KBM-7 (cell line): Measurements from ENCODE around the gene KRTAP9-1.
"Not testable (repeated sequence)": the region's sequence is repeated elsewhere in the genome, so short reads cannot be mapped to it uniquely, and the experiment has no call there.

Experiments
- DNase-seq: peaks from one replicate; pipeline ENCODE4 v3.0.0-alpha.2; 2015
- in situ Hi-C: fragments of 300-500 bp; cut with MboI; formaldehyde crosslinking; loops from 2 replicates; pipeline ENCODE4 v1.14.3; 2020; ENCODE audit warnings: low sequenced_read_pairs, low pct_unique_long_range_greater_than_20kb, mixed read lengths

Gene KRTAP9-1, protein sequence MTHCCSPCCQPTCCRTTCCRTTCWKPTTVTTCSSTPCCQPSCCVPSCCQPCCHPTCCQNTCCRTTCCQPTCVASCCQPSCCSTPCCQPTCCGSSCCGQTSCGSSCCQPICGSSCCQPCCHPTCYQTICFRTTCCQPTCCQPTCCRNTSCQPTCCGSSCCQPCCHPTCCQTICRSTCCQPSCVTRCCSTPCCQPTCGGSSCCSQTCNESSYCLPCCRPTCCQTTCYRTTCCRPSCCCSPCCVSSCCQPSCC

GRCh38 chr17:41189837-41190318 lies at the start of gene KRTAP9-1:
Gene KRTAP9-1 (plus strand): TSS chr17:41189887. CDS start chr17:41189887, 0 bp downstream.
- DNase-seq, in situ Hi-C loops: not testable (repeated sequence)

DNA sequence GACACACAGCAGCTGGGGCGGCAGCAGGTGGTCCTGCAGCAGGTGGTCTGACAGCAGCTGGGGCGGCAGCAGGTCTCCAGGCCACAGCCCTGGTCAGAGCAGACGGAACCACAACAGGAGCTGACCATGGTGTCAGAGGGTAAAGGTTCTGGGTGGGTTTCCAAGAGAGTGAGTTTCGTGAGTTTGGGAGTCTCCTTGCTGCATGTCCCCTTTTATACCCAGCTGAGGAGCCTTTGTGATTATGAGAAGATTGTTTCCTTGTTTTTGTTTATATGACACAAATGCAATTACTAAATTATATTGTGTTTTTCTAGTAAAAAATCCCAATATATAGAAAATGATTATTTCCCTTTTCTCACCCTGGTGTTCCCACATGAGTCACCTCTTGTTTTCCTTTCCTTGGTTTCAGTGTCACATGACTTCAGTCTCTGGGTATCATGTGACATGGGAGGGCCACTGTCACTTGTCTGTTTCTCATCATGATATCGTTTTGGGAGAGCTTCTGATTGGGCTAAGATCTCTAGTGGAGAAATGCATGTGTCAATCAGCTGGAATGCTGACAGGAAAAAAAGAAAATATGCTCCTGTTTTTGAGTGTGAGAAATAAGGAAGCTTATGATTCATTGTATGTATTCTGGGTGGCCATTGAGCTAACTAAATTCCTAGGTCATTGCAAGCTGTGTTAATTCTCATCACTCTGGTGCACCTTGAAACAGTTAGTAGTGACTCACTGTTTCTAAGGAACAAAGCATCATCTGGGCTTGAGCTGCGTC lies 49.1 kb upstream of the KRTAP9-1 start, which contains the start of gene KRTAP4-6:
Gene KRTAP4-6 (minus strand): TSS at position 185 of the 772 bp plus-strand sequence. CDS start 57 bp downstream, at position 128.
- no peak for DNase-seq
- in situ Hi-C loops, result no loop called here

DNA sequence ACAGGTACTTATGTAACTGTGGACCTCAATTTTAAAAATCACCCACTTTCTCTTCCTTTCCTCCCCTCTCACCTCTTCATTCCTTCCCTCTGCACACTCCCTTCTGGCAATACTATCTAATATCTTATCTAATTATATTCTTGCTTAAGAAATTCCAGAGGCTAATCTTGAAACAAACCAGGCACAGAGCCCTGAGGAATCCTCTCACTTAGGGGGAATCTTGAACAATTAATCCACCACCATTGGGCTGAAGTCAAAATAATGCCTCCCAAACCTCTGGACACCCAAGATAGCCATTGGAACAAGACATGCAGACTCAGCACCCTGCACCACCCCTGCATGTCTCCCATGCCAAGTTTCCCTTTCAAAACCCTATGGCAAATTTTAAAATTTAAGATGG lies 48.3 kb upstream of the KRTAP9-1 start:
- no peak for DNase-seq
- in situ Hi-C loops, result no loop called here

GRCh38 chr17:41144846-41145245 lies 44.8 kb upstream of the KRTAP9-1 start:
- in situ Hi-C loops, result no loop called here
- DNase-seq, result no peak

DNA sequence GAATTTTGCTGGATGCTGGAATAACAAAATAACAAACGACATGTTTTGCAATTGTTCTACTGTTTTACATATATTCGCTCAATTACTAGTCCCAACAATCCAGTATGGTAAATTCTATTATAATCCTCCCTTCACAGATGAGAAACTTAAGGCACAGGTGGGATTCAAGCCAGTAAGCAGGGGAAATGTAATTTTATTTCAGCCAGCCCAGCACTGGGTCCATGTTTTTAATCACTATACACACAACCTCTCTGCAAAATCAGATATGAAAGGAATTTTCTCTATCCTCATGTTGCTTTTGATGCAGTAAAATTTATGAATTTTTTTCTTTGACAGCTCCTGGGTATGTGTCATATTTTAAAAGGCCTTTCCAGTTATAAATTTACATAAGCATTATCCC lies 44.4 kb upstream of the KRTAP9-1 start:
- in situ Hi-C loops, result no loop called here
- no peak for DNase-seq

DNA sequence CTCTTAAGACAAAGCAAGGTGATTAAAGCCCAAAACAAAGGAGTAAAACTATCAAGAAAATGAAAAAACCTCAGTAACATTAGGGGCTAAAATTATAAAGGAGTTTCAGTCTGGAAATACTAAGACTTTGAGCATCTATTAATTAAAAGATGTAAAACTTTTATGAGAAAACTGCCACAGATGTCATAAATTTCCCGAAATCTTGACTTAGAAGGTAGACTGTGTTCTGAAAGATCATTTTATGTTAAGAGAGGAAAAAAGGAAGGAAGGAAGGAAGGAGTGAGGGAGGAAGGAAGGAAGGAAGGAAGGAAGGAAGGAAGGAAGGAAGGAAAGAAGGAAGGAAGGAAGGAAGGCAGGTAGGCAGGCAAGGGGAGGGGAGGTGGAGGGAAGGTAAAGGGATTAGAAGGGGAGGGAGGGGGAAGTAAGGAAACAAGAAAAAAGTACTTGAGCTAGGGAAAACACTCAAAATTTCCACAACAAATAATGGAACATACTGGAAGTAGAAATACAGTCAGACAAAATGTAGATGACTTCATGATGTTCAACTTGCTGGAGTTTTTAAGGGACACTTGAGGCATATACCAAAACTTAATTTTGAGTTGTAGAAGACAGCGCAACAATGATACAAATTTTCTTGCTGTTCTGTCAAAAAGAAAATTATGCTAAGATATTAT lies 42.0 kb upstream of the KRTAP9-1 start:
- DNase-seq, result no peak
- in situ Hi-C loops, result no loop called here

- DNase-seq, in situ Hi-C loops: not testable (repeated sequence)
These were observed 40.6 kb upstream of the KRTAP9-1 start for GRCh38 chr17:41148971-41149651.

DNA sequence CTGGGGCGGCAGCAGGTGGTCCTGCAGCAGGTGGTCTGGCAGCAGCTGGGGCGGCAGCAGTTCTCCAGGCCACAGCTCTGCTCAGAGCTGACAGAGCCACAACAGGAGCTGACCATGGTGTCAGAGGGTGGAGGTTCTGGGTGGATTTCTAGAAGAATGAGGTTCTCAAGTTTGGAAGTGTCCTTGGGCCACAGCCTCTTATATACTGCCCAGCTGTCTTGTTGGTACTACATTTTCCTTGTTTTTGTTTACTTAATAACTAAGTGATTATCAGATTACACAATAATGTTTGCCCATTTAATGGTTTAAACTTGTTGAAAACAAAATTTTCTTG lies 40.1 kb upstream of the KRTAP9-1 start, which contains the start of gene KRTAP4-5:
Gene KRTAP4-5 (minus strand): TSS at position 174 of the 334 bp plus-strand sequence. CDS start 58 bp downstream, at position 116.
- in situ Hi-C loops, result no loop called here
- DNase-seq, result no peak

- in situ Hi-C loops, result no loop called here
- no peak for DNase-seq
These were observed 39.7 kb upstream of the KRTAP9-1 start for GRCh38 chr17:41150026-41150425.

DNA sequence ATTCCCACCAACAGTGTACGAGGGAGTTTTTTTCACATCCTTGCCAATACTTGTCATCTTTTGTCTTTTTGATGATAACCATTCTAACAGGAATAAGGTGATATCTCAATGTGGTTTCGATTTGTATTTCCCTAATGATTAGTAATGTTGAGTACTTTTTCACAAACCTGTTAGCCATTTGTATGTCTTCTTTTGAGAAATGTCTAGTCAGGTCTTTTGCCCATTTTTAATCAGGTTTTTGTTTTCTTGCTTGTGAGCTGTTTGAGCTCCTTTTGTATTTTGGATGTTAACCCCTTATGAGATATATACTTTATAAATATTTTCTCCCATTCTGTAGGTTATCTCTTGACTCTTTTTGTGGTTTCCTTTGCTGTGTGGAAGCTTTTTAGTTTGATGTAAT lies 38.2 kb upstream of the KRTAP9-1 start:
- in situ Hi-C loops, result no loop called here
- DNase-seq, result no peak

- DNase-seq, result peak; percentile 40
- in situ Hi-C loops, result no loop called here
These were observed 35.8 kb upstream of the KRTAP9-1 start for GRCh38 chr17:41153856-41154255.

DNA sequence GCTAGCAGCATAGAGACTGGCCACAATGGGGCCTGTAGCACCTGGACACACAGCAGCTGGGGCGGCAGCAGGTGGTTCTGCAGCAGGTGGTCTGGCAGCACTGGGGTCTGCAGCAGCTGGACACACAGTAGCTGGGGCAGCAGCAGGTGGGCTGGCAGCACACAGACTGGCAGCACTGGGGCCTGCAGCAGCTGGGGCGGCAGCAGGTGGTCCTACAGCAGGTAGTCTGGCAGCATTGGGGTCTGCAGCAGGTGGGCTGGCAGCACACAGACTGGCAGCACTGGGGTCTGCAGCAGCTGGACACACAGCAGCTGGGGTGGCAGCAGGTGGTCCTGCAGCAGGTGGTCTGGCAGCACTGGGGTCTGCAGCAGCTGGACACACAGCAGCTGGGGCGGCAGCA lies 29.5 kb upstream of the KRTAP9-1 start:
- DNase-seq, in situ Hi-C loops: not testable (repeated sequence)

GRCh38 chr17:41160648-41161047 lies 29.0 kb upstream of the KRTAP9-1 start, which contains the start of gene KRTAP4-4:
Gene KRTAP4-4 (minus strand): TSS chr17:41160748. CDS start chr17:41160691, 57 bp downstream.
- no peak for DNase-seq
- in situ Hi-C loops, result no loop called here

GRCh38 chr17:41163828-41164227 lies 25.9 kb upstream of the KRTAP9-1 start:
- in situ Hi-C loops, result no loop called here

GRCh38 chr17:41167561-41167960 lies 22.1 kb upstream of the KRTAP9-1 start:
- DNase-seq, result no peak
- in situ Hi-C loops, result no loop called here

More at GRCh38 chr17:41163828-41164227, 25.9 kb upstream of the KRTAP9-1 start:
- no peak for DNase-seq

GRCh38 chr17:41168121-41168520 lies 21.6 kb upstream of the KRTAP9-1 start, which contains the start of gene KRTAP4-3:
Gene KRTAP4-3 (minus strand): TSS chr17:41168221. CDS start chr17:41168172, 49 bp downstream.
- no peak for DNase-seq
- in situ Hi-C loops, result no loop called here

- in situ Hi-C loops, result no loop called here
- DNase-seq, result no peak
These were observed 17.8 kb upstream of the KRTAP9-1 start for GRCh38 chr17:41171886-41172285.

GRCh38 chr17:41176744-41177387 lies 12.8 kb upstream of the KRTAP9-1 start:
- in situ Hi-C loops, result no loop called here
- DNase-seq, result peak; percentile 3
